IPS-18a (cell line): ENCODE data around the gene TRIM50.
A peak's percentile ranks its signal among the peaks of the same experiment; 100 is the strongest.
"Not testable (repeated sequence)": the region's sequence is repeated elsewhere in the genome, so short reads cannot be mapped to it uniquely, and the experiment has no call there.

ENCODE experiments used
- H3K27ac ChIP-seq: one replicate; pipeline ENCODE4 v1.5.1; 2013; ENCODE audit warnings: low read length
- H3K27me3 ChIP-seq: one replicate; pipeline ENCODE4 v1.6.1; 2013; ENCODE audit warnings: mild to moderate bottlenecking, low read length; ENCODE audit not compliant: control insufficient read depth, insufficient read depth
- H3K36me3 ChIP-seq: one replicate; pipeline ENCODE4 v1.6.1; 2013; ENCODE audit warnings: low read depth, low read length; ENCODE audit not compliant: control insufficient read depth
- H3K4me1 ChIP-seq: one replicate; pipeline ENCODE4 v1.6.1; 2013; ENCODE audit warnings: low read depth, low read length; ENCODE audit not compliant: control insufficient read depth
- H3K4me3 ChIP-seq: one replicate; pipeline ENCODE4 v1.5.1; 2013; ENCODE audit warnings: low read length
- H3K9ac ChIP-seq: one replicate; pipeline ENCODE4 v1.6.1; 2013; ENCODE audit warnings: mild to moderate bottlenecking, low read length, moderate library complexity
- H3K9me3 ChIP-seq: one replicate; pipeline ENCODE4 v1.6.1; 2013; ENCODE audit warnings: low read depth, low read length; ENCODE audit not compliant: control insufficient read depth

TRIM50 gene

GRCh38 chr7:73308665-73309214, 19.1 kb downstream of the TRIM50 start, which contains the start of gene NSUN5:
TSS of gene NSUN5 (minus strand) at chr7:73308826. CDS start at chr7:73308790, 36 bp downstream.
- H3K4me1 ChIP-seq, result peaks cover 4% of the 10 kb centered on the region
- H3K9ac ChIP-seq, result peak within 1 kb of the TSS; percentile 66
- H3K4me3 ChIP-seq, result peak within 1 kb of the TSS; percentile 84
- H3K27me3 ChIP-seq, result peaks cover 4% of the 10 kb centered on the region
- H3K9me3 ChIP-seq, result no peaks in the 10 kb centered on the region
- peak within 1 kb of the TSS; percentile 37 for H3K27ac ChIP-seq
- peaks cover 22% of the 10 kb centered on the region for H3K36me3 ChIP-seq

- Histone ChIP-seq H3K9me3 (no peaks in the 10 kb centered on the region), H3K27me3 (peaks cover 4% of the 10 kb centered on the region), H3K4me1 (peaks cover 4% of the 10 kb centered on the region), H3K36me3 (peaks cover 28% of the 10 kb centered on the region), H3K9ac (peak overlapping the region; percentile 66), H3K4me3 (peak overlapping the region; percentile 84), H3K27ac (peak overlapping the region; percentile 37)
These were observed 19.7 kb downstream of the TRIM50 start for GRCh38 chr7:73308074-73308664.

GRCh38 chr7:73307436-73307835, 20.4 kb downstream of the TRIM50 start:
- Histone ChIP-seq H3K36me3 (peaks cover 32% of the 10 kb centered on the region), H3K27ac (no peak overlapping the region), H3K27me3 (peaks cover 4% of the 10 kb centered on the region), H3K9ac (peak overlapping the region; percentile 66), H3K4me1 (peaks cover 4% of the 10 kb centered on the region), H3K9me3 (no peaks in the 10 kb centered on the region), H3K4me3 (peak overlapping the region; percentile 84)

DNA sequence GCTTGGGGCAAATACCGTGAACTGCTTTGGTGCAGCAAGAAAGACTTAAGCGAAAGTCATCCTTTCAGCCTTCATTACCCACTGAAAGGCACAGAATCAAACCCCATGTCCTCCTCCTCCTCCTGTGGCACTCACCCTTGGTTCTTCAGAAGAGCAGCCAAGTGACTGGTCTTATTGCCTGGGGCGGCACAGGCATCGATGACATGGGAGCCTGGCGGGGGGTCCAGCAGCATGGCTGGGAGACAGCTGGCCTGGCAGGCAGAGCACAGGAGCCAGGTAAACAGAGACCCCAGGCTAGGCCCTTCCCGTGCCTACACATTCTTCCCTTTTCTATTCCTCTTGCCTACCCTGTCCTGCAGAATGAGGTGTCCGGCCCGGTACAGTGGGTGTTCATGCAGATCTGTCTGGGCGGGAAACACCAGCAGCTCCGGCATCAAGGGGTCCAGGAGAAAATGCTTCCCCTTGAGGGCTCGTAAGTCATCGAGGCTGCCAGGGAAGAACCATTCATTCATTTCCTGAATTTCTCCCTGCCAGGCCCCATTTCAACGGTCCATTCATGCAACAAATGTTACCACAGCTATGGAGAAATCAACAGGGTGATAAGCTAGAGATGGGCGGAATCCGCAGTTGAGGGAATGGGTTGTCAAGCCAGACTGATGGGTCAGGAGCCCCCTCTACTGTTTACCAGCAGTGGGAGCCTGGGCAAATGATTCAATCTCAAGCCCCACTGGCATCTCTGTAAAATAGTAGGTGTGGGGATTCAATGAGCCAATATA, 23.1 kb downstream of the TRIM50 start:
- not testable (repeated sequence) for H3K27me3 ChIP-seq, H3K4me3 ChIP-seq, H3K9ac ChIP-seq, H3K4me1 ChIP-seq, H3K9me3 ChIP-seq, H3K27ac ChIP-seq
- H3K36me3 ChIP-seq, result peaks cover 32% of the 10 kb centered on the region

DNA sequence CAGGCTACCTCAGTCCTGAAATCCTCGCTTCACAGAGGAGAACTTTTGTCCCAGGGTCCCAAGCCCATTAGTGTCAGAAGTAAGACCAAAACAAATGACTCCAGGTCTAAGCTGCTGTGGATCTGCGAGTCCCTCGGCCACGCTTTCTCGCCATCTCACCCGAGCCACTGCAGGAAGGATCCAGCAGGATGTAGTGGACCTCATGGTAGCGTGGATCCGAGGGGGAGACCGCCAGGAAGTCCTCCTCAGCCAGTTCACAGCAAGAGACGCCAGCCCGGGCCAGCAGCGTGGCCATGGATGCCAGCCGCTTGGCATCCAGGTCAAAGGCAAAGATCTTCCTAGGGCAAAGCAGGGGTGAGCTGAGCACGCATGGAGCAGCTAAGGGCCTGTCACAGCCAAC, 23.8 kb downstream of the TRIM50 start:
- peaks cover 32% of the 10 kb centered on the region for H3K36me3 ChIP-seq
- H3K4me1 ChIP-seq, result peaks cover 4% of the 10 kb centered on the region
- H3K27me3 ChIP-seq, result no peaks in the 10 kb centered on the region
- H3K9ac ChIP-seq, result no peak overlapping the region
- H3K27ac ChIP-seq, result no peak overlapping the region
- H3K9me3 ChIP-seq, result no peaks in the 10 kb centered on the region
- H3K4me3 ChIP-seq, result no peak overlapping the region

GRCh38 chr7:73303546-73303945, 24.3 kb downstream of the TRIM50 start:
- no peak overlapping the region for H3K9ac ChIP-seq
- H3K4me1 ChIP-seq, result peaks cover 4% of the 10 kb centered on the region
- H3K9me3 ChIP-seq, result no peaks in the 10 kb centered on the region
- no peaks in the 10 kb centered on the region for H3K27me3 ChIP-seq
- H3K4me3 ChIP-seq, result no peak overlapping the region
- H3K36me3 ChIP-seq, result peaks cover 32% of the 10 kb centered on the region
- no peak overlapping the region for H3K27ac ChIP-seq

DNA sequence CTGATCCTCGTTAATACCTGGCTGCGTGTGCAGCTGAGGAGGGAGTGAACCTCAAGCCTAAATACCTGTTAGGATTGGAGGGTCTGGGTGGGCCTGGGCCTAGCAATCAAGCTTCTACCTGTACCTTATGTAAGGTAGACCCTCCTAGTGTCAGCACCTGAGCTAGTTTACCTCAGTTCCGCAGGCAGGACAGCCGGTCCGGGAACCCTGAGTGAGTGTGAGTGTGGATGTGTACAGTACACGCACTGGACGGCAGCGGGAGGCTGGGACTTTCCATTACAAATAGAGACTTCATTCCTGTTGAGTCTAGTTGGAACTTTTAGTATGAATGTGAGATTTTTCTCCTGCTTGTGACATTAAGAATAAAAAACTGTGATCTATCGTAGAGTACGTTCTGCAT, 25.0 kb downstream of the TRIM50 start:
- peaks cover 32% of the 10 kb centered on the region for H3K36me3 ChIP-seq
- H3K4me3 ChIP-seq, H3K9me3 ChIP-seq, H3K9ac ChIP-seq, H3K27ac ChIP-seq, H3K4me1 ChIP-seq, H3K27me3 ChIP-seq: not testable (repeated sequence)

DNA sequence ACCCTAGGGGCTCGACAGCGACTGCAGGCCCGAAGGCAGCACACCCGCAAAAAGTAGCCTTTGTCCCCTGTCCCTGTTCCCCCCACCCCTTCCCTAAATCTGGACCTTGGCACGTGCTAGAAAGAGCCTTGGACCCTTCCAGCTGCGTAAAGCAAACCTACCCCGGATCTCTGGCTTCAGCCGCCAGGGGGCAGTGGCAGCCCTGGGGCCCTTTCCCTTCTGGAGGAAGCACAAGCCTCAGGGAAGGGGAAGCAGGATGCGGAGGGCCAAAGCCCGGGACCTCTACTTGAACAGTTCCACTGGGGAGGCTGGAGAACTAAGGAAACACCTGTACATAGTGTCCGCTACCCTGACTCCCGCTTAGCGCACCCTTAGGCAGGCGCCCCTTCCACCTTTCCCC, 26.8 kb downstream of the TRIM50 start:
- not testable (repeated sequence) for H3K4me1 ChIP-seq, H3K9ac ChIP-seq, H3K4me3 ChIP-seq, H3K27me3 ChIP-seq, H3K9me3 ChIP-seq, H3K27ac ChIP-seq
- peaks cover 23% of the 10 kb centered on the region for H3K36me3 ChIP-seq

DNA sequence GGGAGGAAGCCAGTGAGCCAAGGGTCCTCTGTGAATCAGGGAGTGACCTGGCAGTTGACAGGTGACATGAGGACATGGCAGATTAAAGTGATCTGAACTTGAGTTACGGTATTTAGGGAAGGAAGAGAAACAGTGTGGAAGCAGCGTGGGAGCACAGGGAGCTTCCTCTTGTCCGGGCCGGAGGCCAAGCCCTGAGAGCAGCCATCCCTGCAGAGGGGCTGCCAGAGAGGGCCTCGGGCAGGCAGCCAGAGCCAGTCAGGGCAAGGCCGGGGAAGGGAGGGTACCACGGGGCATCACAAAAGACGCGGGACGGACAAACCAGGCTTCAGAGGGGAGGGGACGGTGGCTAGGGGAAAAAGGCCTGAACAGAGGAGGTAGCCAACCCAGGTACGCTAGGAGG, 28.1 kb downstream of the TRIM50 start:
- H3K36me3 ChIP-seq, result peaks cover 19% of the 10 kb centered on the region
- H3K27ac ChIP-seq, H3K4me1 ChIP-seq, H3K9me3 ChIP-seq, H3K9ac ChIP-seq, H3K4me3 ChIP-seq, H3K27me3 ChIP-seq: not testable (repeated sequence)

- H3K9ac ChIP-seq, H3K9me3 ChIP-seq, H3K4me3 ChIP-seq, H3K27me3 ChIP-seq, H3K36me3 ChIP-seq, H3K4me1 ChIP-seq, H3K27ac ChIP-seq: not testable (repeated sequence)
These were observed 30.2 kb downstream of the TRIM50 start for GRCh38 chr7:73297706-73298105.

DNA sequence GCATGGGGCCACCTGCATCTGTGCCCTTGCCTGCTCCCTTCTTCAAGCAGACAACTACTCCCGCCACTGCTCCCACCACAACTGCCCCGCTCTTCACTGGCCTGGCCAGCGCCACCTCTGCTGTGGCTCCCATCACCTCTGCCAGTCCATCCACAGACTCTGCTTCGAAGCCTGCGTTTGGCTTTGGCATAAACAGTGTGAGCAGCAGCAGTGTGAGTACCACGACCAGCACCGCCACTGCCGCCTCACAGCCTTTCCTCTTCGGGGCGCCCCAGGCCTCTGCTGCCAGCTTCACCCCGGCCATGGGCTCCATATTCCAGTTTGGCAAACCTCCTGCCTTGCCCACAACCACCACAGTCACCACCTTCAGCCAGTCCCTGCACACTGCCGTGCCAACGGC, 30.6 kb downstream of the TRIM50 start:
- not testable (repeated sequence) for H3K36me3 ChIP-seq, H3K9me3 ChIP-seq, H3K4me1 ChIP-seq, H3K27ac ChIP-seq, H3K27me3 ChIP-seq, H3K9ac ChIP-seq, H3K4me3 ChIP-seq

GRCh38 chr7:73277210-73277609, 50.7 kb downstream of the TRIM50 start:
- H3K4me3 ChIP-seq, H3K9me3 ChIP-seq, H3K27ac ChIP-seq, H3K27me3 ChIP-seq, H3K36me3 ChIP-seq, H3K4me1 ChIP-seq, H3K9ac ChIP-seq: not testable (repeated sequence)
